ENCODE data around the gene NOP10. TPM values are rescaled to one million over a fixed set of nuclear protein-coding genes. Genes with fewer than 3 reads are reported as not detected.

Gene NOP10
- total RNA-seq, 2 donors from 2014 or later = 28.9 to 88.8 TPM

DNA sequence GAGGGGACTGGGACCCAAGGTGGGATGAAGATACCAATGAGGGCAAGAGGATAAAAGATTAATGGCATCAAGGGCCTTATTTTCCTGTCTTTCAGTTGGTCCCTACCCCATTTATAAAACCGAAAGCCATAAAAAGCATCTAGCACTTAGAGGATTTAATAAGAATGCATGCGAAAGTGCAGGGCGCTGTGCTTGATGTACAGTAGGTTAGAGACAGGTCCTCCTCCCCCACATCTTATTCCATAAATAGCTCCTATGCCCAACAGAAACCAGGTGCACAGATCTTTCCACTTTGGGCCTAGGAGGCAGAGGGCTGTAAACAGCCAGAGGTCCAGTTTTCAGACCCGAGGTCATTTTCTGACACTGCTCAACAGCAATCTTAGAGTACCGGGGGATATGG, 22.9 kb upstream of the NOP10 start:
- peaks cover 16% of the 10 kb centered on the region for H3K36me3 ChIP-seq
- H3K27me3 ChIP-seq (replicated peaks; ENCODE audit: insufficient read depth) = no peaks in the 10 kb centered on the region
- peak overlapping the region; percentile 14 to 19 for H3K27ac ChIP-seq
- H3K9me3 ChIP-seq = no peaks in the 10 kb centered on the region
- ATAC-seq (ENCODE audit: insufficient number of reproducible peaks, low FRiP score, low read depth) (no peak), DNase-seq (ENCODE audit: low spot score) (no peak)
- TF ChIP-seq, protein P1, sequence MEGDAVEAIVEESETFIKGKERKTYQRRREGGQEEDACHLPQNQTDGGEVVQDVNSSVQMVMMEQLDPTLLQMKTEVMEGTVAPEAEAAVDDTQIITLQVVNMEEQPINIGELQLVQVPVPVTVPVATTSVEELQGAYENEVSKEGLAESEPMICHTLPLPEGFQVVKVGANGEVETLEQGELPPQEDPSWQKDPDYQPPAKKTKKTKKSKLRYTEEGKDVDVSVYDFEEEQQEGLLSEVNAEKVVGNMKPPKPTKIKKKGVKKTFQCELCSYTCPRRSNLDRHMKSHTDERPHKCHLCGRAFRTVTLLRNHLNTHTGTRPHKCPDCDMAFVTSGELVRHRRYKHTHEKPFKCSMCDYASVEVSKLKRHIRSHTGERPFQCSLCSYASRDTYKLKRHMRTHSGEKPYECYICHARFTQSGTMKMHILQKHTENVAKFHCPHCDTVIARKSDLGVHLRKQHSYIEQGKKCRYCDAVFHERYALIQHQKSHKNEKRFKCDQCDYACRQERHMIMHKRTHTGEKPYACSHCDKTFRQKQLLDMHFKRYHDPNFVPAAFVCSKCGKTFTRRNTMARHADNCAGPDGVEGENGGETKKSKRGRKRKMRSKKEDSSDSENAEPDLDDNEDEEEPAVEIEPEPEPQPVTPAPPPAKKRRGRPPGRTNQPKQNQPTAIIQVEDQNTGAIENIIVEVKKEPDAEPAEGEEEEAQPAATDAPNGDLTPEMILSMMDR (IDR thresholded peaks at IDR 0.05) = no peak
- peaks cover 11 to 20% of the 10 kb centered on the region in 2 donors for H3K4me1 ChIP-seq (ENCODE audit: control insufficient read depth in 1 of 2, low read depth in 2 of 2)
- peak overlapping the region; percentile 97 for H3K4me3 ChIP-seq

DNA sequence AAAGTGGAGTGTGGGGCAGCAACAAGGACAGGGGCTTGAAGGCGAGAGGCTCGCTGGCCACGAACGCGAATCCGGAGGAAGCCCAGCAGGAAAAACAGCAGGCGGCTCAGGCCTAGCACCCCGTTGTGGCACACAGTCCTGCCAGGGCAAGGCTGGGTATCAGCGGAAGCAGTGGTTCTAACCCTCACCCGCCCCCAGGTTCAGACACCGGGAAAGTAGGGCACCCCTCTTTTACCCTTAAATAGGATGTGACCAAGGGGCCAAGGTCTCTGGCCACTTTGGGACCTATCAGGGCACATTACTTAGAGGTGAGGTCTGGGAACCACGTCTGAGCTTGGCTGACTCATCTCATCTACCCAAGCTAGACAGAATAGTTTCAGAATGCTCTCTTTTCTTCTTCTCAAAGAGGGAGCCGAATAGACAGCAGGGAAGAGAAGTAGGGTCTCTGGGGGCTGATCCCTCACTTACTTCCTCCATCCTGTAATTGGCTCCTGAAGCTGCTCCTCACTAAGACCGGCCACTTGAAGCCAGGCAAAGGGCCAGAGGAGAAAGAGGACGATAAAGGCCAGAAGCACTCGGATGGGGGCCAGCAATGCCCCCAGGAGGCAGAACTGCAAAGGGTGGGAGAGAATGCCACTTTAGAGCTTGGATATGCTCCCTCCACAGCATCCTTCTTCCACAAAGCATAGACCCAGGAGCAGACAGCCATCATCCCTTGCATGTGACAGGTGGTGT, 22.3 kb upstream of the NOP10 start:
- peaks cover 11 to 20% of the 10 kb centered on the region in 2 donors for H3K4me1 ChIP-seq (ENCODE audit: control insufficient read depth in 1 of 2, low read depth in 2 of 2)
- H3K36me3 ChIP-seq = peaks cover 16% of the 10 kb centered on the region
- DNase-seq (ENCODE audit: low spot score) (no peak), ATAC-seq (ENCODE audit: insufficient number of reproducible peaks, low FRiP score, low read depth) (no peak)
- H3K27ac ChIP-seq = no peak overlapping the region
- H3K27me3 ChIP-seq (replicated peaks; ENCODE audit: insufficient read depth) = no peaks in the 10 kb centered on the region
- H3K4me3 ChIP-seq = no peak overlapping the region
- TF ChIP-seq, protein P1 (IDR thresholded peaks at IDR 0.05) = no peak
- H3K9me3 ChIP-seq = no peaks in the 10 kb centered on the region

DNA sequence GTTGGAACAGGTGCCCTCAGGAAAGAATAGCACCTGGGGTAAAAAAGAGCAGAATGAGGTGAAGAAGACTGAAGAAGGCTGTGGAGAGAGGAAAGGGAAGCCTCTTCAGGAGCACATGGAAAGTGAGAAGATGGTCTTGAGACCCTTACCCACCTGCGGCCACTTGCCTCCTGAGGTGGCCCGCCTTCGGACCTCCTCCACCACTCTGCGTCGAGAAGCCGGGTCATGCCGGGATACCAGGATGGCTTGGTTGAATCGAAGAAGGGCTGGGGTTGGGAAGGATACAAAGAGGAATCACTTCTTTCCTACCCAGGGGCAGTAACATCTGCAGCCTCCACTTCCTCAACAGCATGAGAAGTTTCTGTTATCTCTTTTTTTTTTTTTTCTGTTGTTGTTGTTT, 21.1 kb upstream of the NOP10 start:
- peaks cover 11 to 20% of the 10 kb centered on the region in 2 donors for H3K4me1 ChIP-seq (ENCODE audit: control insufficient read depth in 1 of 2, low read depth in 2 of 2)
- peaks cover 20% of the 10 kb centered on the region for H3K36me3 ChIP-seq
- ATAC-seq (ENCODE audit: insufficient number of reproducible peaks, low FRiP score, low read depth) (no peak), DNase-seq (ENCODE audit: low spot score) (no peak)
- H3K4me3 ChIP-seq = no peak overlapping the region
- no peak overlapping the region for H3K27ac ChIP-seq
- no peaks in the 10 kb centered on the region for H3K9me3 ChIP-seq
- no peaks in the 10 kb centered on the region for H3K27me3 ChIP-seq (replicated peaks; ENCODE audit: insufficient read depth)
- TF ChIP-seq, protein P1 (IDR thresholded peaks at IDR 0.05) = no peak

DNA sequence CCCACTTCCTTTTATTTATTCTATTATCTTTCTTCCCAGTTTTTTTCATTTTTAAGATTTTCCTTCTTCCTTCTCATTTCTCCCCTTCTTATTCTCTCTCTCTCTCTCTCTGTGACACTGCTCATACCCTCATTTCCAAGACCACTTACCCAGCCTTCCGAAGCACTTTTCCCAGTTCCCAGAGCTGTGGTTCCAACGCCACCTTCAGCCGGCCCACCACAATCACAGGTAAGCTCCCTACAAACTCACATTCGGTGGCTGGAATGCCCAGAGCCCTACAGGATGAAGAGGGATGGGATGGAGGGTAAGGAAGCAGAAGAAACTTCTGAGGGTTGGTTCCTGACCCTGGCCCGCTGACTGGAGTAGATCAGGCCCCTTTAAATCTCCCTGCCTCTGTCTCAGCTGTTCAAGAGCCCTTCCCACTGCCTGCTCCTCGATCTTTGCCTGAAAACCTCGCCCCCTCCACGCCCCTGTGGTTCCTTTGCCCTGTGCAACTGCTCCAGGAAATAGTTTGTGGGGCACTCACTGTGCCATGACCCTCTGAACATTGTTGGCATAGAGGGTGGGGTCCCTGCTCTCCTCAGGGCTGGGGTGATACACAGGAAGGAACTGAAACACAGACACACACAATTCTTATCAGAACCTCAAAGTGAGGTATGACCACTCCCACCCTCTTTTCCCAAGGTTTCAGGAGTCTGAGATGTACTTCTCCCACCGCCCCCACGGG, 19.3 kb upstream of the NOP10 start:
- ATAC-seq (ENCODE audit: insufficient number of reproducible peaks, low FRiP score, low read depth) (no peak), DNase-seq (ENCODE audit: low spot score) (no peak)
- Histone ChIP-seq H3K9me3 (no peaks in the 10 kb centered on the region), H3K27ac (no peak overlapping the region), H3K4me1 (ENCODE audit: control insufficient read depth in 1 of 2, low read depth in 2 of 2) (peaks cover 7 to 13% of the 10 kb centered on the region in 2 donors), H3K36me3 (peaks cover 20% of the 10 kb centered on the region), H3K4me3 (no peak overlapping the region), H3K27me3 (replicated peaks; ENCODE audit: insufficient read depth) (no peaks in the 10 kb centered on the region)
- TF ChIP-seq, protein P1 (IDR thresholded peaks at IDR 0.05) = no peak

DNA sequence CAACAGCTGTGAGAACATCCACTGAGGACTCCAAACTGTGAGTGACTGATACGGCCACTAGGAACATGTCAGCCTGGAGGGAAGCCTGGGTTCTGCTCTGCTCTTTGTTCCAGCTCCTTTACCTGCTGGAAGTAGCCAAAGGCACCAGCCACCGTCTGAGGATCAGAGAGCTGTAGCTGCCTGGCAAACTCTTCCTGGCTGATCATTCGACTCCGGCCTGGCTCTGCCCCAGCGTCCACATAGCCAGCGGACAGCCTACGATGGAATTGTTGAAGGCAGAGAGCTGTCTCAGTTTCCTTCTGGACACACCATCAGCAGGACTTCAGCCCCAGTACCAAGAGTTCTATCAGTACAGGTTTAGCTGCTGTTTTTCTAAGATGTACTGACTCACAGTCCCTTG, 18.3 kb upstream of the NOP10 start:
- Histone ChIP-seq H3K4me3 (no peak overlapping the region), H3K27me3 (replicated peaks; ENCODE audit: insufficient read depth) (no peaks in the 10 kb centered on the region), H3K4me1 (ENCODE audit: control insufficient read depth in 1 of 2, low read depth in 2 of 2) (peaks cover 7 to 12% of the 10 kb centered on the region in 2 donors), H3K27ac (no peak overlapping the region), H3K9me3 (no peaks in the 10 kb centered on the region), H3K36me3 (peaks cover 20% of the 10 kb centered on the region)
- TF ChIP-seq, protein P1 (IDR thresholded peaks at IDR 0.05) = no peak
- ATAC-seq (ENCODE audit: insufficient number of reproducible peaks, low FRiP score, low read depth) = no peak
- no peak for DNase-seq (ENCODE audit: low spot score)
